HL-60 (cell line): ENCODE data around the gene OTUB1.

Source experiments
- DNase-seq, 2 experiments: peaks; one replicate each; pipeline ENCODE4 v3.0.0-alpha.2; 2010 to 2020; ENCODE audit warnings: low read depth in 1 of 2, low spot score in 1 of 2
- H3K27ac ChIP-seq: fragments of 250-450 bp; sonication (Bioruptor Pico); replicated peaks from 2 replicates; pipeline ENCODE4 v1.5.1; 2020; ENCODE audit warnings: mild to moderate bottlenecking, moderate library complexity
- H3K27me3 ChIP-seq: fragments of 250-450 bp; sonication (Bioruptor Pico); 2 replicates; pipeline ENCODE4 v1.5.1; 2021; ENCODE audit warnings: mild to moderate bottlenecking, moderate library complexity; ENCODE audit not compliant: insufficient read depth, poor library complexity, severe bottlenecking
- H3K4me3 ChIP-seq: replicated peaks from 2 replicates; pipeline ENCODE4 v1.5.1; 2011; ENCODE audit warnings: mild to moderate bottlenecking, control low read depth, low read length; ENCODE audit not compliant: insufficient read depth
- GABPA ChIP-seq: IDR thresholded peaks from 2 replicates; pipeline ENCODE4 v1.6.1; 2012; ENCODE audit warnings: low read depth
- POLR2AphosphoS5 ChIP-seq: IDR thresholded peaks from 2 replicates; pipeline ENCODE4 v1.6.1; 2012; ENCODE audit warnings: low read depth
- SPI1 ChIP-seq: IDR thresholded peaks from 2 replicates; pipeline ENCODE4 v1.6.1; 2012; ENCODE audit warnings: low read depth, mild to moderate bottlenecking, borderline replicate concordance
- TF ChIP-seq, protein P1 (sequence below): IDR thresholded peaks from 2 replicates; pipeline ENCODE4 v1.6.1; 2012; ENCODE audit warnings: low read depth; ENCODE audit not compliant: insufficient replicate concordance
- TF ChIP-seq, protein P2 (sequence below): IDR thresholded peaks from one replicate; pipeline ENCODE4 v1.5.1; 2011; ENCODE audit warnings: low read length, control low read depth, inconsistent platforms; ENCODE audit not compliant: insufficient read depth

The OTUB1 gene

DNA sequence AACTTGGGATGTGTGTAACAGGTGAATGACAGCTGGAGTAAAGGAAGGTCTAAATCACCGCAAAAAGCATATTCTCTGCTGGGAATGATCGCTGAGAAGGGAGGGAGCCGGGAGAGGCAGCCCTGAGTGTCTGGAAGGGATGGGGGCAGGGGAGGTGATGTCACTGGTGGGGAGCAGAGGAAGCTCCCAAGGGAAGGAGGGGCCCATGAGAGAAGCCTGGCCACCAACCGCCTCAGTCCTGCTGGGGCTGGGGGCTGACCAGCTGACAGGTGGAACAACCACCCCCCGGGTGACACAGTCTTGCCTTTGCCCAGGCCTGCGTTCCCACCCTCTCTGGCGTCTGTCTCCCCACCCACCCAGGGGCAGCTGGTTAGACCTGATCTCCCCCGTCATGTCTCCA lies 43.5 kb downstream of the OTUB1 start:
- TF ChIP-seq SPI1 (no peak), GABPA (no peak), POLR2AphosphoS5 (no peak)
- TF ChIP-seq, protein P1, sequence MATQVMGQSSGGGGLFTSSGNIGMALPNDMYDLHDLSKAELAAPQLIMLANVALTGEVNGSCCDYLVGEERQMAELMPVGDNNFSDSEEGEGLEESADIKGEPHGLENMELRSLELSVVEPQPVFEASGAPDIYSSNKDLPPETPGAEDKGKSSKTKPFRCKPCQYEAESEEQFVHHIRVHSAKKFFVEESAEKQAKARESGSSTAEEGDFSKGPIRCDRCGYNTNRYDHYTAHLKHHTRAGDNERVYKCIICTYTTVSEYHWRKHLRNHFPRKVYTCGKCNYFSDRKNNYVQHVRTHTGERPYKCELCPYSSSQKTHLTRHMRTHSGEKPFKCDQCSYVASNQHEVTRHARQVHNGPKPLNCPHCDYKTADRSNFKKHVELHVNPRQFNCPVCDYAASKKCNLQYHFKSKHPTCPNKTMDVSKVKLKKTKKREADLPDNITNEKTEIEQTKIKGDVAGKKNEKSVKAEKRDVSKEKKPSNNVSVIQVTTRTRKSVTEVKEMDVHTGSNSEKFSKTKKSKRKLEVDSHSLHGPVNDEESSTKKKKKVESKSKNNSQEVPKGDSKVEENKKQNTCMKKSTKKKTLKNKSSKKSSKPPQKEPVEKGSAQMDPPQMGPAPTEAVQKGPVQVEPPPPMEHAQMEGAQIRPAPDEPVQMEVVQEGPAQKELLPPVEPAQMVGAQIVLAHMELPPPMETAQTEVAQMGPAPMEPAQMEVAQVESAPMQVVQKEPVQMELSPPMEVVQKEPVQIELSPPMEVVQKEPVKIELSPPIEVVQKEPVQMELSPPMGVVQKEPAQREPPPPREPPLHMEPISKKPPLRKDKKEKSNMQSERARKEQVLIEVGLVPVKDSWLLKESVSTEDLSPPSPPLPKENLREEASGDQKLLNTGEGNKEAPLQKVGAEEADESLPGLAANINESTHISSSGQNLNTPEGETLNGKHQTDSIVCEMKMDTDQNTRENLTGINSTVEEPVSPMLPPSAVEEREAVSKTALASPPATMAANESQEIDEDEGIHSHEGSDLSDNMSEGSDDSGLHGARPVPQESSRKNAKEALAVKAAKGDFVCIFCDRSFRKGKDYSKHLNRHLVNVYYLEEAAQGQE: no peak
- TF ChIP-seq, protein P2, sequence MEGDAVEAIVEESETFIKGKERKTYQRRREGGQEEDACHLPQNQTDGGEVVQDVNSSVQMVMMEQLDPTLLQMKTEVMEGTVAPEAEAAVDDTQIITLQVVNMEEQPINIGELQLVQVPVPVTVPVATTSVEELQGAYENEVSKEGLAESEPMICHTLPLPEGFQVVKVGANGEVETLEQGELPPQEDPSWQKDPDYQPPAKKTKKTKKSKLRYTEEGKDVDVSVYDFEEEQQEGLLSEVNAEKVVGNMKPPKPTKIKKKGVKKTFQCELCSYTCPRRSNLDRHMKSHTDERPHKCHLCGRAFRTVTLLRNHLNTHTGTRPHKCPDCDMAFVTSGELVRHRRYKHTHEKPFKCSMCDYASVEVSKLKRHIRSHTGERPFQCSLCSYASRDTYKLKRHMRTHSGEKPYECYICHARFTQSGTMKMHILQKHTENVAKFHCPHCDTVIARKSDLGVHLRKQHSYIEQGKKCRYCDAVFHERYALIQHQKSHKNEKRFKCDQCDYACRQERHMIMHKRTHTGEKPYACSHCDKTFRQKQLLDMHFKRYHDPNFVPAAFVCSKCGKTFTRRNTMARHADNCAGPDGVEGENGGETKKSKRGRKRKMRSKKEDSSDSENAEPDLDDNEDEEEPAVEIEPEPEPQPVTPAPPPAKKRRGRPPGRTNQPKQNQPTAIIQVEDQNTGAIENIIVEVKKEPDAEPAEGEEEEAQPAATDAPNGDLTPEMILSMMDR: no peak
- no peak overlapping the region for H3K4me3 ChIP-seq
- no peak for DNase-seq
- peaks cover 4% of the 10 kb centered on the region for H3K27me3 ChIP-seq
- H3K27ac ChIP-seq: no peak overlapping the region

DNA sequence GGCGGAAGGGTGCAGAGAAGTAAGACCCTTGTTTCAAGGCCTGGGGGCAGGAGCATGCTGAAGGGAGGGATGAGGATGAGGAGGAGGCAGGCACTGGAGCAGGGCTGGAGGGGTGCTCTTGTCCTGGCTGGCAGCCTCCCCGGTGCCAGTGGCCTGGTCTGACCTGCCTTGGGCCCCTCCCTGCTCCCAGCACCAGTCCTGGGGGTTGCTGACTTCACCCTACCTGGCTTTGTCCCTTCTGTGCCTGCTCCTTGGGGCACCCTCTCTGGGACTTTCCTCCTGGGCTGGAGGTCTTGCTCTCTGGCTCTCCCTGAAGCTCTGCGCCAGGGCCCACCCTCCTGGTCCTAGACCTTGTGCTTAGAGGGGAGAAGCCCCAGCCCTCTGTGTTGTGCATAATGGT lies 44.8 kb downstream of the OTUB1 start:
- TF ChIP-seq SPI1 (no peak), POLR2AphosphoS5 (no peak), GABPA (no peak)
- TF ChIP-seq, protein P2: no peak
- TF ChIP-seq, protein P1: no peak
- Histone ChIP-seq H3K4me3 (no peak overlapping the region), H3K27ac (no peak overlapping the region), H3K27me3 (peaks cover 10% of the 10 kb centered on the region)
- no peak for DNase-seq

DNA sequence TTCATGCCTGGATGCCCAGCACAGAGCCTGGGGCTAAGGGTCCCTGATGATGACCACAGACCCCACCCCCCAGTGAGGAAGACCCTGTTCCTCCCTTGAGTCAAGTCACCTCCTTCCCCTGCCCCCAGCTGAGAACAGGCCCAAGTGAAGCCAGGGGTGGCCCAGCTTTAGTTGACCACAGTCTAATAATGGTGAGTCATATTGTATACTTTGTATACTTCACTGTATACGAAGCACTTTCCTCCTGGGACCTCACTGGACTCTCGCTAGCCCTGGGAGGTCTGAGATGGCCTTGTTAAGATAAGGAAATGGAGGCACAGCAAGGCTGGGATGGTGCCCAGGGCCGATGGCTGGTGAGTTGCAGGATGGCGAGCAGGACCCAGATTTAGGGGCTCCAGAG lies 45.8 kb downstream of the OTUB1 start:
- TF ChIP-seq SPI1: no peak
- TF ChIP-seq, protein P1: no peak
- TF ChIP-seq GABPA: no peak
- TF ChIP-seq POLR2AphosphoS5: no peak
- TF ChIP-seq, protein P2: no peak
- H3K27me3 ChIP-seq: peaks cover 16% of the 10 kb centered on the region
- DNase-seq: no peak
- no peak overlapping the region for H3K27ac ChIP-seq
- no peak overlapping the region for H3K4me3 ChIP-seq
